B cell (primary cell): ENCODE measurements around the gene CAMTA1. TPM values are rescaled to one million over a fixed set of nuclear protein-coding genes. Genes with fewer than 3 reads are reported as not detected.

ENCODE experiments used
- ATAC-seq: fragments of 200-7000 bp; cut with Tn5 transposase; one replicate; pipeline ENCODE4 v1.10.0; 2021; ENCODE audit warnings: low read depth, mild to moderate bottlenecking, moderate number of reproducible peaks, moderate library complexity
- CTCF ChIA-PET: fragments of 350-600 bp; sonication (Branson Sonifier 250); formaldehyde crosslinking; loops from one replicate; lab custom pipeline; 2021; ENCODE audit warnings: antibody characterized with exemption, inconsistent platforms; lab: Charles Lee
- POLR2A ChIA-PET: fragments of 350-600 bp; sonication (Branson Sonifier 250); formaldehyde crosslinking; loops from one replicate; lab custom pipeline; 2021; ENCODE audit warnings: antibody characterized with exemption; lab: Charles Lee
- DNase-seq: peaks from one replicate; pipeline ENCODE4 v3.0.0; 2013
- H2AFZ ChIP-seq: 2 replicates; pipeline ENCODE4 v1.6.1; 2012; ENCODE audit warnings: mild to moderate bottlenecking, low read depth, low read length; ENCODE audit not compliant: insufficient read depth, poor library complexity, severe bottlenecking
- H3K27ac ChIP-seq, 2 donors: 1 replicate in 1 of 2; 2 replicates in 1 of 2; pipeline ENCODE4 v1.5.1; 2012 to 2013; ENCODE audit warnings: low read length in 2 of 2, mild to moderate bottlenecking in 2 of 2, moderate library complexity in 1 of 2
- H3K27me3 ChIP-seq, 4 experiments: fragments of 200-600 bp in 1 of 4; sonication (generic) in 1 of 4; replicated peaks in 1 of 4; 1 replicate in 2 of 4; 2 replicates in 2 of 4; pipeline versions ENCODE4 v1.6.1 to v1.7.0; 2013 to 2016; ENCODE audit warnings: low read length in 3 of 4, mild to moderate bottlenecking in 2 of 4, mixed read lengths in 1 of 4, moderate library complexity in 1 of 4; ENCODE audit not compliant: insufficient read depth in 4 of 4, control insufficient read depth in 3 of 4; ENCODE audit errors: control extremely low read depth in 1 of 4
- H3K36me3 ChIP-seq, 2 experiments: replicated peaks in 1 of 2; 1 replicate in 1 of 2; 2 replicates in 1 of 2; pipeline versions ENCODE4 v1.6.1 to v1.7.1; 2013; ENCODE audit warnings: low read length in 1 of 2; ENCODE audit not compliant: insufficient read depth in 2 of 2, control insufficient read depth in 1 of 2; ENCODE audit errors: control extremely low read depth in 1 of 2, extremely low read depth in 1 of 2
- H3K4me1 ChIP-seq, 2 donors: fragments of 200-600 bp in 1 of 2; sonication (generic) in 1 of 2; 1 replicate in 1 of 2; 2 replicates in 1 of 2; pipeline versions ENCODE4 v1.5.1 to v1.6.1; 2013 to 2017; ENCODE audit warnings: low read length in 2 of 2; ENCODE audit not compliant: control insufficient read depth in 2 of 2, insufficient read depth in 2 of 2
- H3K4me2 ChIP-seq: replicated peaks from 2 replicates; pipeline ENCODE3; 2012; ENCODE audit warnings: mild to moderate bottlenecking, low read depth, low read length; ENCODE audit not compliant: poor library complexity, severe bottlenecking
- H3K4me3 ChIP-seq, 5 experiments: fragments of 200-600 bp in 1 of 5; sonication (generic) in 1 of 5; 1 replicate in 3 of 5; 2 replicates in 2 of 5; pipeline versions ENCODE4 v1.5.1 to v1.7.0; 2011 to 2016; ENCODE audit warnings: low read length in 4 of 5, mild to moderate bottlenecking in 4 of 5, low read depth in 2 of 5, control low read depth in 1 of 5, moderate library complexity in 1 of 5; ENCODE audit not compliant: insufficient read depth in 1 of 5; ENCODE audit errors: control extremely low read depth in 1 of 5, extremely low read depth in 1 of 5
- H3K79me2 ChIP-seq: fragments of 200-600 bp; sonication (generic); one replicate; pipeline ENCODE4 v1.6.0; 2016; ENCODE audit warnings: low read length; ENCODE audit not compliant: control insufficient read depth, insufficient read depth
- H3K9ac ChIP-seq: fragments of 200-600 bp; sonication (generic); 2 replicates; pipeline ENCODE4 v1.6.1; 2017; ENCODE audit warnings: mild to moderate bottlenecking, low read length, moderate library complexity
- H3K9me3 ChIP-seq, 3 donors: one replicate each; pipeline versions ENCODE4 v1.6.1 to v1.7.1; 2013; ENCODE audit warnings: low read length in 2 of 3; ENCODE audit not compliant: control insufficient read depth in 2 of 3, insufficient read depth in 1 of 3; ENCODE audit errors: control extremely low read depth in 1 of 3
- H4K20me1 ChIP-seq: 2 replicates; pipeline ENCODE4 v1.6.0; 2012; ENCODE audit warnings: mild to moderate bottlenecking, low read length; ENCODE audit not compliant: insufficient read depth, control insufficient read depth, poor library complexity, severe bottlenecking
- H3K27ac Mint-ChIP-seq: one replicate; pipeline ENCODE4 v1.8.0; 2021; ENCODE audit warnings: mixed read lengths
- H3K27me3 Mint-ChIP-seq: one replicate; pipeline ENCODE4 v1.8.0; 2021; ENCODE audit warnings: mixed read lengths
- H3K4me1 Mint-ChIP-seq: one replicate; pipeline ENCODE4 v1.8.0; 2021; ENCODE audit warnings: mixed read lengths
- H3K4me3 Mint-ChIP-seq: one replicate; pipeline ENCODE4 v1.8.0; 2021; ENCODE audit warnings: mixed read lengths
- H3K9me3 Mint-ChIP-seq: one replicate; pipeline ENCODE4 v1.8.0; 2022; ENCODE audit warnings: mixed read lengths; ENCODE audit not compliant: insufficient read depth
- CTCF ChIP-seq: fragments of 200-600 bp; IDR thresholded peaks from one replicate; pipeline ENCODE4 v1.8.0; 2022; ENCODE audit warnings: antibody characterized with exemption, mild to moderate bottlenecking
- EZH2 ChIP-seq: IDR thresholded peaks from 2 replicates; pipeline ENCODE4 v1.6.1; 2012; ENCODE audit warnings: borderline replicate concordance, low read depth, mild to moderate bottlenecking, moderate library complexity, low read length; ENCODE audit not compliant: insufficient read depth, poor library complexity, severe bottlenecking
- WGBS: methylation state at CpG from one replicate; pipeline ENCODE4 v1.1.5; 2013; ENCODE audit warnings: missing lambda C conversion rate; ENCODE audit not compliant: insufficient coverage; 5-methylcytosine and 5-hydroxymethylcytosine counted together
- intact Hi-C: fragments of 100-400 bp; cut with micrococcal nuclease; formaldehyde crosslinking; loops from one replicate; pipeline ENCODE4 v1.10.0; 2022
- polyA plus RNA-seq: library from polyadenylated mRNA; depleted of rRNA; stranded (reverse); fragments of >200 nt; gene quantifications from 2 replicates; pipeline ENCODE4 v1.2.3, GENCODE V29; 2012
- total RNA-seq, 2 donors: library from RNA; stranded (reverse); fragments of 120-200 nt in 1 of 2; gene quantifications; 1 replicate in 1 of 2; 2 replicates in 1 of 2; pipeline versions ENCODE4 v1.2.3 to v1.2.4, GENCODE V29; 2013 to 2022

Gene CAMTA1
- total and polyA plus RNA-seq, 2 donors (not counting 1 experiment from before 2014, with no cell fraction given): 42.2 to 45.7 TPM

- H3K9ac ChIP-seq: peak overlapping the region; percentile 87
- ATAC-seq: peak; percentile 10
- ChIA-PET CTCF (no interaction called here), POLR2A (interaction anchor here (1.4 kb wide), 1 partner anchor 13 kb away, joined by 5 read pairs; the partner anchor contains the start of gene PER3)
- H3K4me3 ChIP-seq: peak overlapping the region; percentile 70 to 78 (median 76)
- H3K27ac ChIP-seq: peak overlapping the region; percentile 17 to 59
- peak overlapping the region; percentile 88 for H3K27ac Mint-ChIP-seq
- 2% methylated on average over 6 of the region's 6 CpGs for WGBS
- H3K9me3 ChIP-seq: no peaks in the 10 kb centered on the region
- H3K4me1 ChIP-seq: peaks cover 12 to 15% of the 10 kb centered on the region in 2 donors
- TF ChIP-seq CTCF: no peak
- no peak for TF ChIP-seq EZH2
- peaks cover 7% of the 10 kb centered on the region for H4K20me1 ChIP-seq
- peaks cover 28% of the 10 kb centered on the region for H3K4me1 Mint-ChIP-seq
- DNase-seq: no peak
- H2AFZ ChIP-seq: peak overlapping the region; percentile 87
- no peaks in the 10 kb centered on the region for H3K27me3 Mint-ChIP-seq
- H3K4me2 ChIP-seq: peak overlapping the region; percentile 97
- no peaks in the 10 kb centered on the region for H3K27me3 ChIP-seq
- H3K4me3 Mint-ChIP-seq: peak overlapping the region; percentile 89
- intact Hi-C loops: loop anchor here (2.0 to 10.0 kb wide), 3 partner anchors 66 to 1044 kb away; partner anchors contain the start of genes PARK7 and RERE
- peaks cover 2 to 13% of the 10 kb centered on the region in 2 experiments for H3K36me3 ChIP-seq
- H3K9me3 Mint-ChIP-seq: no peaks in the 10 kb centered on the region
- peaks cover 17% of the 10 kb centered on the region for H3K79me2 ChIP-seq
Observed at GRCh38 chr1:7770669-7770996, 985.4 kb downstream of the CAMTA1 start.
